ENCODE measurements around the gene ALDH3A1.

DNA sequence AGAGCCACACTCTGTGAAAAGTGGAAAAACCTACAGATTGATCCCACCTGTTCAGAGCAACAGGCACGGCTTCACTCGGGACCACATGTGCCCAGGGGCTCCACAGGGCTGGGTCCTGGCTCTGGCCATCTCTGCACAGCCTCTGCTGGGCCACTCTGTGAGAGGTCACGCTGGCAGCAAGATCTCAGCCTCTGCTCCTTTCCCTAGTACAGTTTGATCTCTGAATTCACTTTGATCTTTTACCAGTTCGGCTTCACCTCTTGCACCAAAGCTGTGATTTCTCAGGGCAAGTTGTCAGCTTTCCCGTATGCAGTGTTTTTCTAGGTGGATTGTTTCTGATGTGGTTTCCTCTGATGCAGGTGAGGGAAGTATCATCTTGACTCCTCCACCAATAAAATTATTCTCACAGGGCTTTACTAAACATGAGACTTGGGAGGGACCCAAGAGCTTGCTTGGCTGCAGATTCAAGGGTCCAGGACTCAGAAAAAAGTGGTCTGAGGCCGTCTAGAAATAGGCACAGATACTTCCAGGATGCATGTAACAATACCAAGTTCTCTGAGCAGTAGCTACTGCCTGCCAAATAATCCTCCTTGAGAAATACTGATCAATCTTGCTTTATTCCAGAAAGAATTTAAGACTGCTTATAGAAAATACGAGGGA lies 24.0 kb upstream of the ALDH3A1 start:
- TF ChIP-seq CTCF (IDR thresholded peaks at IDR 0.05) (no peak), POLR2A (IDR thresholded peaks at IDR 0.05) (no peak)

Measured in lower leg skin (tissue), 3 donors.